HepG2 (cell line): Measurements from ENCODE around the gene ZFP92. TPM values are rescaled to one million over a fixed set of nuclear protein-coding genes. Genes with fewer than 3 reads are reported as not detected.

Experiments
- ATAC-seq: fragments of 200-7000 bp; cut with Tn5 transposase; 3 replicates; pipeline ENCODE4 v1.9.1; 2020; ENCODE audit warnings: mild to moderate bottlenecking, moderate library complexity
- BruUV-seq: library from RNA; stranded (reverse); fragments of 400-500 nt; replicated peaks from 2 replicates; lab custom pipeline; 2021; lab: Mats Ljungman, UMichigan
- CTCF ChIA-PET: fragments of 300-600 bp; formaldehyde crosslinking; extraction: SDS; loops from one replicate; lab custom pipeline; 2021; ENCODE audit warnings: low total read pairs, inconsistent platforms, low intra/inter-chr PET ratio; lab: Yijun Ruan, JAX
- POLR2A ChIA-PET: fragments of 350-600 bp; sonication (Branson Sonifier 250); formaldehyde crosslinking; loops from one replicate; lab custom pipeline; 2020; ENCODE audit warnings: antibody characterized with exemption, inconsistent platforms; lab: Yijun Ruan, JAX
- DNase-seq: peaks from one replicate; pipeline ENCODE4 v3.0.0-alpha.2; 2015; ENCODE audit warnings: low spot score
- FAIRE-seq: peaks from 3 replicates; lab custom pipeline; 2011; peaks lifted over from hg19 to GRCh38; lab: Jason Lieb, UNC
- H2AFZ ChIP-seq: one replicate; pipeline ENCODE4 v1.6.1; 2011; ENCODE audit warnings: low read length, inconsistent platforms
- H3K27ac ChIP-seq: fragments of 300-600 bp; 3 replicates; pipeline ENCODE4 v1.8.0; 2011; ENCODE audit warnings: mixed run types, mild to moderate bottlenecking, mixed read lengths, low read length, inconsistent platforms; ENCODE audit not compliant: insufficient read depth; ENCODE audit errors: extremely low read length
- H3K27me3 ChIP-seq, 2 experiments: fragments of 200-600 bp in 1 of 2; 2 replicates in 1 of 2; 3 replicates in 1 of 2; pipeline versions ENCODE4 v1.6.0 to v1.8.0; 2011; ENCODE audit warnings: low read length in 2 of 2, mild to moderate bottlenecking in 2 of 2, moderate library complexity in 2 of 2, inconsistent platforms in 1 of 2; ENCODE audit not compliant: insufficient read depth in 2 of 2, control insufficient read depth in 1 of 2
- H3K36me3 ChIP-seq, 2 experiments: fragments of 200-600 bp in 1 of 2; replicated peaks in 1 of 2; 2 replicates in 1 of 2; 3 replicates in 1 of 2; pipeline versions ENCODE4 v1.5.1 to v1.8.0; 2011; ENCODE audit warnings: low read length in 2 of 2, inconsistent platforms in 1 of 2; ENCODE audit not compliant: insufficient read depth in 2 of 2, control insufficient read depth in 1 of 2
- H3K4me1 ChIP-seq: 2 replicates; pipeline ENCODE4 v1.5.1; 2012; ENCODE audit warnings: low read length, inconsistent platforms; ENCODE audit not compliant: insufficient read depth
- H3K4me2 ChIP-seq: 2 replicates; pipeline ENCODE4 v1.6.0; 2011; ENCODE audit warnings: low read depth, low read length, inconsistent platforms
- H3K4me3 ChIP-seq, 3 experiments: fragments of 200-600 bp in 1 of 3; sonication (generic), shearing (Covaris generic) in 1 of 3; replicated peaks in 1 of 3; 2 replicates each; pipeline ENCODE4 v1.5.1; 2011 to 2016; ENCODE audit warnings: low read length in 3 of 3, inconsistent platforms in 2 of 3, low read depth in 2 of 3, mild to moderate bottlenecking in 2 of 3, control low read depth in 1 of 3, mixed read lengths in 1 of 3; ENCODE audit not compliant: insufficient read depth in 1 of 3
- H3K79me2 ChIP-seq: one replicate; pipeline ENCODE4 v1.6.1; 2011; ENCODE audit warnings: low read length, inconsistent platforms; ENCODE audit not compliant: insufficient read depth
- H3K9ac ChIP-seq: 2 replicates; pipeline ENCODE4 v1.6.0; 2011; ENCODE audit warnings: mild to moderate bottlenecking, low read depth, low read length, inconsistent platforms; ENCODE audit not compliant: insufficient read depth
- H3K9me3 ChIP-seq: 2 replicates; pipeline ENCODE4 v1.5.1; 2012; ENCODE audit warnings: mild to moderate bottlenecking, low read length
- H4K20me1 ChIP-seq: 2 replicates; pipeline ENCODE4 v1.6.0; 2011; ENCODE audit warnings: inconsistent platforms, mild to moderate bottlenecking, low read length, moderate library complexity; ENCODE audit not compliant: insufficient read depth
- E2F5 ChIP-seq: sonication (generic); formaldehyde crosslinking; conservative IDR thresholded peaks from 2 replicates; pipeline ENCODE4 v1.4.0; 2020; ENCODE audit warnings: missing genetic modification reagents
- HHEX ChIP-seq: IDR thresholded peaks from 2 replicates; pipeline ENCODE4 v1.6.1; 2016; ENCODE audit warnings: control low read depth
- RFX1 ChIP-seq: fragments of 450-650 bp; IDR thresholded peaks from 2 replicates; pipeline ENCODE4 v1.6.1; 2017
- TFDP1 ChIP-seq: IDR thresholded peaks from 2 replicates; pipeline ENCODE4 v1.6.1; 2016; ENCODE audit warnings: missing compliant biosample characterization, missing genetic modification reagents, borderline replicate concordance
- ZFP37 ChIP-seq: sonication (generic); formaldehyde crosslinking; IDR thresholded peaks from 2 replicates; pipeline ENCODE4 v1.4.0; 2020; ENCODE audit warnings: missing genetic modification reagents, borderline replicate concordance
- ZMAT5 ChIP-seq: sonication (generic); formaldehyde crosslinking; IDR thresholded peaks from 2 replicates; pipeline ENCODE4 v1.5.0; 2020; ENCODE audit warnings: mild to moderate bottlenecking, low read depth, missing genetic modification reagents, borderline replicate concordance
- ZNF329 ChIP-seq: sonication (generic); formaldehyde crosslinking; IDR thresholded peaks from 2 replicates; pipeline ENCODE4 v1.9.0; 2021; ENCODE audit warnings: low read depth, mild to moderate bottlenecking, missing genetic modification reagents
- ZNF331 ChIP-seq: sonication (generic); formaldehyde crosslinking; IDR thresholded peaks from 2 replicates; pipeline ENCODE4 v1.4.0; 2020; ENCODE audit warnings: missing genetic modification reagents
- ZSCAN30 ChIP-seq: sonication (generic); formaldehyde crosslinking; IDR thresholded peaks from 2 replicates; pipeline ENCODE4 v1.5.0; 2020; ENCODE audit warnings: mild to moderate bottlenecking, missing genetic modification reagents
- WGBS: methylation state at CpG from one replicate; pipeline ENCODE4 v1.1.6; 2017; ENCODE audit warnings: low lambda C conversion rate; 5-methylcytosine and 5-hydroxymethylcytosine counted together
- in situ Hi-C: cut with HindIII; loops from 2 replicates; pipeline ENCODE4 v1.10.0; 2017; ENCODE audit warnings: low pct_unique_long_range_greater_than_20kb; ENCODE audit not compliant: extremely low pct_ligation_motif_present
- intact Hi-C: fragments of 100-400 bp; cut with micrococcal nuclease; formaldehyde crosslinking; loops from one replicate; pipeline ENCODE4 v1.10.0; 2022; ENCODE audit not compliant: unreplicated experiment
- polyA plus RNA-seq, 8 experiments: library from polyadenylated mRNA; depleted of rRNA in 3 of 8; stranded (reverse) in 7 of 8; unstranded in 1 of 8; fragments of >200 nt; fragmentation: Illumina TruSeq in 4 of 8; extraction: Trizol in 4 of 8; gene quantifications; 2 replicates each; pipeline versions ENCODE4 v1.2.1 to v1.2.3, GENCODE V29; 2011 to 2016; ENCODE audit warnings: low read depth in 4 of 8, missing spikeins in 1 of 8, mixed read lengths in 1 of 8; ENCODE audit not compliant: insufficient read depth in 1 of 8
- total RNA-seq, 5 experiments: library from RNA; depleted of rRNA; stranded (reverse); fragments of >200 nt; fragmentation: Illumina TruSeq; extraction: Trizol; gene quantifications; 2 replicates each; pipeline ENCODE4 v1.2.3, GENCODE V29; 2016; ENCODE audit warnings: low read depth in 1 of 5
- TF ChIP-seq, protein P1 (sequence below): sonication (generic); formaldehyde crosslinking; IDR thresholded peaks from 2 replicates; pipeline ENCODE4 v1.9.0; 2021; ENCODE audit warnings: mild to moderate bottlenecking, missing genetic modification reagents
- TF ChIP-seq, protein P2 (sequence below): sonication (generic); formaldehyde crosslinking; IDR thresholded peaks from 2 replicates; pipeline ENCODE4 v1.8.0; 2022; ENCODE audit warnings: mild to moderate bottlenecking, missing genetic modification reagents, borderline replicate concordance

The ZFP92 gene
- total and polyA plus RNA-seq, 2 of the 13 experiments (the other 11 are each of a cell fraction or from before 2014, with no cell fraction given): 0.02 TPM; not detected in 1

GRCh38 chrX:153380691-153381090 lies 30.6 kb upstream of the ZFP92 start:
- FAIRE-seq (no peak), DNase-seq (no peak), ATAC-seq (no peak; the same call in 2 of the 3 replicates)
- no peak overlapping the region for H3K27ac ChIP-seq
- no peaks in the 10 kb centered on the region for H3K36me3 ChIP-seq
- no peak overlapping the region for H3K4me3 ChIP-seq
- no peak overlapping the region for H3K4me2 ChIP-seq
- no peak overlapping the region for H3K9ac ChIP-seq
- H4K20me1 ChIP-seq: no peaks in the 10 kb centered on the region
- no TSS peak for BruUV-seq
- no peaks in the 10 kb centered on the region for H3K9me3 ChIP-seq
- in situ Hi-C loops (no loop called here), intact Hi-C loops (no loop called here)
- ChIA-PET CTCF (no interaction called here), POLR2A (no interaction called here)
- H2AFZ ChIP-seq: no peak overlapping the region
- peaks cover 0 to 6% of the 10 kb centered on the region in 2 experiments; a peak in 1 of 5 replicates for H3K27me3 ChIP-seq
- no peak for TF ChIP-seq RFX1
- TF ChIP-seq ZNF331 (CRISPR knock-in tag): no peak
- TF ChIP-seq HHEX (CRISPR knock-in tag): no peak
- TF ChIP-seq ZFP37 (CRISPR knock-in tag): no peak
- TF ChIP-seq, protein P1, sequence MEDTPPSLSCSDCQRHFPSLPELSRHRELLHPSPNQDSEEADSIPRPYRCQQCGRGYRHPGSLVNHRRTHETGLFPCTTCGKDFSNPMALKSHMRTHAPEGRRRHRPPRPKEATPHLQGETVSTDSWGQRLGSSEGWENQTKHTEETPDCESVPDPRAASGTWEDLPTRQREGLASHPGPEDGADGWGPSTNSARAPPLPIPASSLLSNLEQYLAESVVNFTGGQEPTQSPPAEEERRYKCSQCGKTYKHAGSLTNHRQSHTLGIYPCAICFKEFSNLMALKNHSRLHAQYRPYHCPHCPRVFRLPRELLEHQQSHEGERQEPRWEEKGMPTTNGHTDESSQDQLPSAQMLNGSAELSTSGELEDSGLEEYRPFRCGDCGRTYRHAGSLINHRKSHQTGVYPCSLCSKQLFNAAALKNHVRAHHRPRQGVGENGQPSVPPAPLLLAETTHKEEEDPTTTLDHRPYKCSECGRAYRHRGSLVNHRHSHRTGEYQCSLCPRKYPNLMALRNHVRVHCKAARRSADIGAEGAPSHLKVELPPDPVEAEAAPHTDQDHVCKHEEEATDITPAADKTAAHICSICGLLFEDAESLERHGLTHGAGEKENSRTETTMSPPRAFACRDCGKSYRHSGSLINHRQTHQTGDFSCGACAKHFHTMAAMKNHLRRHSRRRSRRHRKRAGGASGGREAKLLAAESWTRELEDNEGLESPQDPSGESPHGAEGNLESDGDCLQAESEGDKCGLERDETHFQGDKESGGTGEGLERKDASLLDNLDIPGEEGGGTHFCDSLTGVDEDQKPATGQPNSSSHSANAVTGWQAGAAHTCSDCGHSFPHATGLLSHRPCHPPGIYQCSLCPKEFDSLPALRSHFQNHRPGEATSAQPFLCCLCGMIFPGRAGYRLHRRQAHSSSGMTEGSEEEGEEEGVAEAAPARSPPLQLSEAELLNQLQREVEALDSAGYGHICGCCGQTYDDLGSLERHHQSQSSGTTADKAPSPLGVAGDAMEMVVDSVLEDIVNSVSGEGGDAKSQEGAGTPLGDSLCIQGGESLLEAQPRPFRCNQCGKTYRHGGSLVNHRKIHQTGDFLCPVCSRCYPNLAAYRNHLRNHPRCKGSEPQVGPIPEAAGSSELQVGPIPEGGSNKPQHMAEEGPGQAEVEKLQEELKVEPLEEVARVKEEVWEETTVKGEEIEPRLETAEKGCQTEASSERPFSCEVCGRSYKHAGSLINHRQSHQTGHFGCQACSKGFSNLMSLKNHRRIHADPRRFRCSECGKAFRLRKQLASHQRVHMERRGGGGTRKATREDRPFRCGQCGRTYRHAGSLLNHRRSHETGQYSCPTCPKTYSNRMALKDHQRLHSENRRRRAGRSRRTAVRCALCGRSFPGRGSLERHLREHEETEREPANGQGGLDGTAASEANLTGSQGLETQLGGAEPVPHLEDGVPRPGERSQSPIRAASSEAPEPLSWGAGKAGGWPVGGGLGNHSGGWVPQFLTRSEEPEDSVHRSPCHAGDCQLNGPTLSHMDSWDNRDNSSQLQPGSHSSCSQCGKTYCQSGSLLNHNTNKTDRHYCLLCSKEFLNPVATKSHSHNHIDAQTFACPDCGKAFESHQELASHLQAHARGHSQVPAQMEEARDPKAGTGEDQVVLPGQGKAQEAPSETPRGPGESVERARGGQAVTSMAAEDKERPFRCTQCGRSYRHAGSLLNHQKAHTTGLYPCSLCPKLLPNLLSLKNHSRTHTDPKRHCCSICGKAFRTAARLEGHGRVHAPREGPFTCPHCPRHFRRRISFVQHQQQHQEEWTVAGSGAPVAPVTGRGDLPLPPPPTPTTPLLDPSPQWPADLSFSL: no peak
- no peak for TF ChIP-seq ZMAT5
- TF ChIP-seq E2F5: no peak
- no peak for TF ChIP-seq ZNF329
- no peak for TF ChIP-seq TFDP1
- no peak for TF ChIP-seq ZSCAN30 (CRISPR knock-in tag)
- TF ChIP-seq, protein P2, sequence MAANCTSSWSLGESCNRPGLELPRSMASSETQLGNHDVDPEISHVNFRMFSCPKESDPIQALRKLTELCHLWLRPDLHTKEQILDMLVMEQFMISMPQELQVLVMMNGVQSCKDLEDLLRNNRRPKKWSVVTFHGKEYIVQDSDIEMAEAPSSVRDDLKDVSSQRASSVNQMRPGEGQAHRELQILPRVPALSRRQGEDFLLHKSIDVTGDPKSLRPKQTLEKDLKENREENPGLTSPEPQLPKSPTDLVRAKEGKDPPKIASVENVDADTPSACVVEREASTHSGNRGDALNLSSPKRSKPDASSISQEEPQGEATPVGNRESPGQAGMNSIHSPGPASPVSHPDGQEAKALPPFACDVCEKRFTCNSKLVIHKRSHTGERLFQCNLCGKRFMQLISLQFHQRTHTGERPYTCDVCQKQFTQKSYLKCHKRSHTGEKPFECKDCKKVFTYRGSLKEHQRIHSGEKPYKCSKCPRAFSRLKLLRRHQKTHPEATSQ (CRISPR knock-in tag): no peak
- WGBS: no CpG with 5 or more reads among the region's 9 CpGs
- no peaks in the 10 kb centered on the region for H3K79me2 ChIP-seq
- H3K4me1 ChIP-seq: peaks cover 19% of the 10 kb centered on the region
